Stimulated activated CD4-positive, alpha-beta T cell treated with anti-CD3 and anti-CD28 coated beads, Interleukin-1b, Interleukin-23, amount 100 ng/mL, for 48 hours (primary cell): ENCODE data around the gene GPHA2.

Experiments used
- DNase-seq: peaks from one replicate; pipeline ENCODE4 v3.0.0-alpha.2; 2020

Gene GPHA2

DNA sequence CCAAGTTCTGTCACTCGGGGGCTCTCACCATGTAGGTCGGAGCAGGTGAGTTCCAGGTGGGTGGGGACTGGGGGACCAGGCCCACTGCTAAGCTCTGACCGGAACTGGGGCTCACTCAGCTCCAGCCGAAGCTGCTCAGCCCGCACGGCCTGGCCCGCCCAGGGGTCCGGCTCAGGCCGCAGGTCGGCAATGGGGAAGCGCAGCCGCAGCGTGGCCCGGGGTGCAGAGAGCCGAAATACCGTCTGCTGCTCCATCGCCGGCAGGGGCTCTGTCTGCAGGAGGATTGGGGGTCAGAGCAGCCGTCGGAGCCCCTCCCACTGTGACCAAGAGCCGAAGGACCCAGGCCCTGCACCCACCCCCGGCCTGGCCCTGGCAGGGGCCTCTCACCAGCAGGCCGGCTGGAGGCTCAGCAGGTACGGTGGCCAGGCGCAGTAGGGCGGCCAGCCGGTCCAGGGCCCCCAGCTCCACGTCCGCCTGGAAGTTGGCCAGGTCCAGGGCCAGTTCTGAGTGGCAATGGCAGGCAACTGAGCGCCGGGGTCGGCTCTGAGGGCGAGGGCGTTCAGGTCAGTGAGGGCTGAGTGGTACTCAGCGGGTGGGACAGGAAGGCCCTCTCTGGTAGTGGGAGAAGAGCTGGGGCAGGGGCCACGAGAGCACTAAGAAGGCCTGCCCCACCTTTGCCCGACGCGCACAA lies 25.9 kb downstream of the GPHA2 start:
- DNase-seq, result no peak

DNA sequence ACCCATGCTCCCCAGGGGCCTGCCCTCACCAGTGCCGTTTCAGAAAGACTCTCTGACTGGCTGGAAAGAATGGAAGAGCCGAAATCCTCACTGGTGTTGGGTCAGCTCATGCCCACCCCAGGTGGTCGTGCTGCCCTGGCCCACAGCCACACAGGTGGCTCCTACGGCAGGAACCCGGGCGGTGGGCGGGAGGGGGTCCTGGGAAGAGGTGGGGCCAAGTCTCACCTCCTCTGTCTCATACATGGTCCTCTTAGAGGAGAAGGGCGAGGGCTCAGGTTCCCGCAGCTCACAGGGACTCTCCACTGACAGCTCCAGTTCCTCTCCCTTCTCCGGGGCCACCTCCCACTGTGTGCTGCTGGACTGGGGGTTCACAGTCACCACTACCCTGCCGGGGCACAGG lies 26.9 kb downstream of the GPHA2 start:
- DNase-seq, result no peak

DNA sequence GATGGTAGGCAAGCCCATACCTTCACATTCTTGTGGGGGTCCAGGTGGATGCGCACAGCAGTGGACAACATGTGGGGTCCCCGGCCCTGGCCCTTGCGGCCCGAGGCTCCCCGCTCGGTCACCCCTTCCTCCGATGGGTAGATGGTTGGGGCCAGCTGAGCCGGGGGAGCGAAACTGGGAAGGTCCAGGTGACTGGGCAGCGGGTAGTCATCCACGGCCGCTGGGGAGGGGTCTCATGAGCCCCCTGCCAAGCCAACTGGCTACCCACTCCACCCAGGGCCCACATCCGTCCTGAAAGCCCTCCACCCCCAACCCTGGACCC lies 29.4 kb downstream of the GPHA2 start:
- DNase-seq, result no peak

DNA sequence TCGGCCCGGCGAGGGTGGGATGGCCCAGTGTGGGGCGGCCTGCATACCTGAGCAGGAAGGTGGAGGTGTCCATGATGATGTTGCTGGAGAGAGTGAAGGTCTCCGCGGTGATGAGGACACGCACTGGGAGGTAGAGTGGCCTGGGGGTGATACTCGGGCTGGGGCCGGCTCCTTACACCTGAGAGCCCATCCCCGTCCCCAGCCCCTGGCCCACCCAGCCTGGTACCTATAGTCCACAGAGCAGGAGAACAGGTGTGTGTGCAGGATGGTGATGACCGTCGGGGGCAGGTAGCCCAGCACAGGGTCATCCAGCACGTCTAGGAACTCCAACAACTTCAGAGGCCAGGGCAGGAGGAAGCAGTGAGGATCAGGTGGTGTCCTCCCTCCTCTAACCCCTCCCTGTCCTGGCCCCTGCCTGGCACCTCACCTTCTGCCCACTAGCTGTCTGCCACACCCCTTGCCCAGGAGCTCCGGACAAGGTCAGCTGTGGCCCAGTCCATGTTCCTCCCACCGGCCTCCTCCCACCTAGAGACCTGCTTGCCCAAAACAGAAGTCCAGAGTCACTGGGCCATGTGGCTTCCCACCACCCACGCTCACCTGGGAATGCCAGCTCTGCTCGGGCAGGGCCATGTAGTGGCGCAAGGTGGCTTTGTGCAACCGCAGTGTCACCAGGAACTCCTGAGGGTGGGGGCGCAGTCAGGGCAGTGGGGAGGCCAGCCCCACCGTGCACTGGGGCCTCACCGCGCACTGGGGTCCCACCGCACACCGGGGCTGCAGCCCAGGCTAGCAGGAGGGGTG lies 30.0 kb downstream of the GPHA2 start:
- no peak for DNase-seq

DNA sequence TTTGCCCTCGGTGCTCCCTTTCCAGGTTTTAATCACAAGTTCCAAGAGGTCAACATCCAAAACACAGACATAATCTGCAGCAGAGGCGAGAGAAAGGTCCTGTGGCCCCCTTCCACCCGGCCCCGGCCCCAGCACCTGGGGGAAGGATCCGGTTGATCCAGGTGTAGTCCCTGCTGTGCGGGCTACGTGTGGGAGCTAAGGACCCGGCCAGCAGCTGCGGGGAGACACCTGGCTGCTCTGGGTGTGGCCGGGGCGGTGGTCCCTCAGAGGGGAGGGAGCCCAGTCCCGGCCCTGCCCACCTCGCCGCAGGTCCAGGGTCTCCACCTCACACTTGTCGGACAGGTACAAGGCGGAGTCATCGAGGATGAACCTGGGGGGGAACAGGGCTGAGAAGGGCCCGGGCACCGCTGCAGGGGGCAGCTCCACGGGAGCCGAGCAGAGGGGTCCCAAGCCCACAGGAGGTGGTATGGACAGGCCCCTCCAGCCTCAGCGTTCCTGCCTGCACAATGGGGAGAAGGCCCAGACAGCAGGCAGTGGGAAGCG lies 32.3 kb downstream of the GPHA2 start:
- no peak for DNase-seq

DNA sequence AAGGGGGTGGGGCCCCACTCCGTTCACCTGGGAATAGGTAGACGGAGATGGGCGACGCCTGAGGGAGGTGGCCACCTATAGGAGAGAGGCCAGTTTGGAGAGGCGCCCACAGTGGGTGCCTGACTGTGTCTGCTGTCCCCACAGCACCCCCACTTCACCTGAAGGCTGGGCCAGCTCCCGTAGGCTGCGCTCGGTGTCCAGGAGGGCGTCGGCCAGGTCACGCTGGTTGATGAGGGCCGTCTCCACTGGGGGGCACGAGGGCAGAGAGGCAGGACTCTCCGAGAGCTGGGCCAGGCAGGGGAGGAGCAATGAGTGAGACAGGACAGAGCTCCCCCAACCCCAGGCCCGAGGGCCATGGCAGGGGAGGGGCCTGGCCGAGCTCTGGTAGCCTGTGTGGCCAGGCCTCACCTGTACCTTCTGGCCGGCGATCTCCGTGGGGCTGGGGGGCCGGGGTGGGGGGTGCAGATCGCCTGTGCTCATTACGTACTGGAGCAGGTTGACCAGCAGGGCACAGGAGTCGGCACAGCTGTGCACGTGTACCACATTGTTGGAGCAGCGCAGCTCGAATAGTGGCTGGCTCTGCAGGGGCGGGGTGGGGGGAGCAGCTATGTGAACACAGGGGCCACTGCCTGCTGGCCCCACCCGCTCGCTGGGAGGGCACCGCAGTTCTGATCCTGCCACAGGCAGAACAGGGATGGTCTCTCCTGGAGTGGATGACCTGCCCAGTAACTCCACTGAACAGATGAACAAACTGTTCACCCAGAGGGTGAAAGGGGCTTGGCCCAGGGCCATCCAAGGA lies 33.4 kb downstream of the GPHA2 start:
- no peak for DNase-seq

DNA sequence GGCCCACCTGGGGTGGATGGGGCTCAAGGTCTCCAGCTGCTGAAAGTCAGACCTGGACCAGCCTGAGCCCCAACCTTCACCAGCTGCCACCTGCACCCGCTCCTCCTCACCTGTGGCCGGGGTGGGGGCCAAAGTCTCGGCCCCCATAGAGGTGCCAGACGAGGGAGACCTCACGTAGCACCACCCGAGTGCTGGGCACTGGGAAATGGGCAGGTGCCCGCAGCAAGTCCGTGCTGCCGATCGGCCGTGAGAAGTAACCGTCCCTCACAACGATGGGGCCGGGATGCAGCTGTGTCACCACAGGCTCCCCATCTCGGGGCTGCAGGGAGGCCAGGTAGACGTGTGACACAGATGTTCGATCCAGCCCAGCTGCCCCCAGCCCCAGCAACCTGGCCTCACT lies 34.9 kb downstream of the GPHA2 start:
- no peak for DNase-seq

DNA sequence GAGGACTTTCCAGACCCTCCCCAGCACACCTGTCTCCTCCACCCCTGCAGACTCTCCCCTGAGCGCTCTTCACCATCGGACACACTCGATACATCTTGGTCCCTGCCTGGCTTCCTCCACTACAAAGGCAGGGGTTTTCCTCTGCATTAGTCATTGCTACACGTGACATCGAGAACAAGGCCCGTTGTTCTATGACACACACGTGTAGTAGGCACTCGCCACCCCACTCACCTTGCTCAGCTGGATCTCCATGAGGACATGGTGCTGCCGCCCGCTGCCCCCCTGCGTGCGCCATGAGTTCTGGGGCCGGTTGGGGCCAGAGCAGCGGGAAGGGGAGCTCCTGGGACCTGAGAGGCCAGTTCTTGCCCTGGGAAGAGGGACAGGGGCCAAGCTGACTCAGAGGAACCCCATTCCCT lies 35.4 kb downstream of the GPHA2 start:
- DNase-seq, result peak; percentile 77

DNA sequence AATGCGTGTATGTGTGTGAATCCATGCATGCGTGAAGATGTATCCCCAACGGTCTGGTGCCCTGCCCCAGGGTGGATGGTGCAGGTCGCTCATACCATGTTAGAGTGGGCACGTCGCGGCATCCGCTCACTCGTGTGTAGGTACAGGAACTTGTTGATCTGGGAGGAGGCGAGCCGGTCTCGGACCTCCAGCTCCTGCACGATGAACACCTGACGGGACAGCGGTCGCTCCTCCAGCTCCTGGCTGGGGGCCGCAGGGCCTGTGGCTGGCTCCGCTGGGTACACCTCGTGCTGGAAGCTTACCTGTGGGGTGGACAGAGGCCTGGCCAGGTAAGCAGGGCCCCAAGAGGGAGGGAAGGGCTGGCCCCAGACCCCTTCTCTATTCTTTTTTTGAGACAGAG lies 37.2 kb downstream of the GPHA2 start:
- DNase-seq, result no peak

DNA sequence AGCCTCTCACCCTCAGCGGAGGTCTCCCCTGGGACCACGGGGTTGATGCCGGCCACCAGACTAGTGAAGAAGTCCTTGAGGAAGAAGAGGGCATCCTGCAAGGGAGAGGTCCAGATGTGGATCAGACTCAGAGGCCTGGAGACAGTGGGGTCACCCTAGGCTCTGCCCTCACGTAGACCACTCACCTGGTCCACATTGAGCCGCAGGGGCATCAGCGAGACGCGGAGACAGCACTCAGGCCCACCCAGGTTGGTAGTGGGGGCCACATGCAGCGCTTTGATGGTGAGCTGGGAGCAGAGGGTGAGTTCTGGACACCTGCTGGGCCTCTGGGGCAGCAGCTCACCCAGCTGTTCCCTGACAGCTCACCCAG lies 37.6 kb downstream of the GPHA2 start:
- no peak for DNase-seq

DNA sequence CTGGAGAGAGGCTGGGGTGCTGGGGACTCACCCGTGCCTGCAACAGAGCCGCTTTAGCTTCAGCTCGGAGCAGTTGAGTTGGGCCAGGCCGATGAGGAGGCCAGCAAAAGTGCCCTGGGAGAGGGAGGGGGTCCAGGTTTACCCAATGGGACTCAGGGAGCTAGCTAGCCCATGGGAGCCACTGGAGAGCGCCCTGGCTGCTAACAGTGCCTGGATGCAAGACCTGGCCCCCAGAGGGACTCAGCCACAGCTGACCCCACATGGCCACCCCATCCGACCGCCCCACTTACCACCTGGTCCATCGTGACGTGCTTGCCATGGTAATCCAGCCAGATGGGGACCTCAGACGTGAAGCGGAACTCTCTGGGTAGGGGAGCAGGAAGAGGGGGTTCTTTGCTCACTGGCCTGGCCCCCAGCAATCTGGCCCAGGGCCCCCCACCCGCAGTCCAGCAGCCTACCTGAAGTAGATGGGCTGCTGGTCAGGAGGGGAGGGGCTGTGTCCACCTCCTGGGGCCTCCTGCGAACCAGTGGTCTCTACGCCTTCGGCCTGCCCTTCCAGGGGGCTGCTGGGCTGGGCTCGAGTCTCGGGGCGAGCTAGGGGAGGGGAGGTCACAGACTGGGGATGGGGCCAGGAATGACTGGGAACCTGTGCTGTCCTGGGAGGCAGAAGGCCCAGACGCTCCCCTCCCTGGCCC lies 38.2 kb downstream of the GPHA2 start:
- DNase-seq, result no peak

DNA sequence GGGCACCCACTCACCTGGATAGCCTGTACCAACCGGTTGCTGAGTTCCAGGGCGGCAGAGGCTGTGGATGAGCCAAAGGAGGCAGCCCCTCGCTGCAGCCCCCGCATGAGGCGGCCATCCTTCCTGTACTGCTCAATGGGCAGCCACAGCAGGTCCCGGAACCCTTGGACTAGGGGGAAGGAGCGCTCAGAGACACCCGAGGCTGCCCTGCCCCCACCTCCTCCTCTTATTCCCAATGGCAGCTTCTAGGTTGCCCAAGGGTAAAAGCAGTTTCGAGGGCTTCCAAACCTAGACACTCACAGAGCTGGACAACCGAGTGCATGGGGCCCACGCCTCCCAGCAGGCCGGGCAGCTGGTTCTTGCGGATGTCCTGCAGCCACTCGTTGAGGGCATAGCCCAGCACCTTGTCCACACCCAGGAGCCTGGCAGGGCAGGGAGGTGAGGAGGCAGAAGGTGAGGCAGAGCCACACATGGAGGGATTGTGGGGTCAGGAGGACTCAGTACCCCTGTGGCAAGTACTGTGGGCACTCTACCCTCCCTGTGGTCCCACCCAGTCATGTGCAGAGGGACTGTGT lies 39.2 kb downstream of the GPHA2 start:
- no peak for DNase-seq

DNA sequence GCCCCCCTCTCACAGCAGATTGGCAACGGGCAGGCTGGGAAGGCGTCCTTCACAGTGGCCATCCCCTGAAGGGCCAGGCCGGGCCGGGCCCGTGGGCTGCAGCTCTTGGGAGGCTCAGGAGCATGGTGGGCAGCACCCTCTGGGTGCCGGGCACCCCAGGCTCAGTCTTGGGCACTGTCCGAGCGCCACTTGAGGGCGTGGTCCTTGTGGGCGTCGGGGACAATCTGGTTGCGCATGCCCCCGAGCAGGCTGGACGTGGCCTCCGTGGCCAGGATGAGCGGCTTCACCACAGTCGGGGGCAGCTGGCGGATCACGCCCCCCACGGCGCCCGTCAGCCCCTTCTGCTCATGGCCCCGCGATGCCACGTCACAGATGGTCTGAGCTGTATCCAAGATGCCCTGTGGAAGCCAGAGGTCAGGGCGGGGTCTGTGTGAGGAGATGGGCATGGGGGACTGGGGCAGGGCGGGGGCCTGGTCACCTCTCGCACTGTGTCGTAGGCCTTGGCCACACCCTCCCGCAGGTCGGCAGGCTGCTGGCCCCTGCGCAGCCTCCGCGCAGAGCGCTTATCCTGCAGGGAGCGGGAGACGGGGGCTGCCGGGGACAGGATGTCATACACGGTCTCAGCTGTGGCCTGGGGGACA lies 40.8 kb downstream of the GPHA2 start:
- no peak for DNase-seq

DNA sequence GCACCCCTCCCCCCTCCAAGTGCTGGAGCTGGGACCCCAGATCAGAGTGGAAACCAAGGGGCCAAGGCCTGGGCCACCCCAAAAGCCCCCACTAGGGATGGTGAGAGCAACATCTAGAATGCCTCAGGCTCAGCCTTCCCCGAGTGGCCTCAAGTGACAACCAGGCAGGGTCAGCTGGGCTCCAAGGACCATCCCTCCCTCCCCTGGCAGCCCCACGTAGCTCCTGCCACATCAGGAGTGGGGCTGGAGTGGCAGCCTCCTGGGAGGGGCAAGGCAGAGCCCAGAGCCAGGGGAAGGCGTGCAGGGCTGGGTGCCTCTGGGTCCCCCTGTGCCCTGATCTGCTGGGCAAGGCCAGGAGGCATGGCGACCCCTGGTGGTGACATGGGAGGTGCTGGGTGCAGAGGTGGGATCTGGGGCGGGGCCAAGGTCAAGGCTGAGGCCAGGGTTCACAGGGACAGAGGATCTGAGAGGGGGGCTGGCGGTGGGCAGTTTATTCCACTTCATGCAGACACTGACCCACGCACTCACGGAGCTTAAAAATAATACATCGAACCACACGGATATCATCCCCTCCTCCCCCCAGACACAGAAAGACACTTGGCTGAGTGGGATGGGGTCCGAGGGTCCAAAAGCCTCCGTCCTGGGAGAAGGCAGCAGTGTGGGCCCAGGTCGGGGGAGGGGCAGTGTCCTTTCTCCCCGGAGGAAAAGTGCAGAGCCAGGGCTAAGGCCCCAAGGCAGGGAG lies 41.5 kb downstream of the GPHA2 start:
- peak; percentile 90 for DNase-seq

DNA sequence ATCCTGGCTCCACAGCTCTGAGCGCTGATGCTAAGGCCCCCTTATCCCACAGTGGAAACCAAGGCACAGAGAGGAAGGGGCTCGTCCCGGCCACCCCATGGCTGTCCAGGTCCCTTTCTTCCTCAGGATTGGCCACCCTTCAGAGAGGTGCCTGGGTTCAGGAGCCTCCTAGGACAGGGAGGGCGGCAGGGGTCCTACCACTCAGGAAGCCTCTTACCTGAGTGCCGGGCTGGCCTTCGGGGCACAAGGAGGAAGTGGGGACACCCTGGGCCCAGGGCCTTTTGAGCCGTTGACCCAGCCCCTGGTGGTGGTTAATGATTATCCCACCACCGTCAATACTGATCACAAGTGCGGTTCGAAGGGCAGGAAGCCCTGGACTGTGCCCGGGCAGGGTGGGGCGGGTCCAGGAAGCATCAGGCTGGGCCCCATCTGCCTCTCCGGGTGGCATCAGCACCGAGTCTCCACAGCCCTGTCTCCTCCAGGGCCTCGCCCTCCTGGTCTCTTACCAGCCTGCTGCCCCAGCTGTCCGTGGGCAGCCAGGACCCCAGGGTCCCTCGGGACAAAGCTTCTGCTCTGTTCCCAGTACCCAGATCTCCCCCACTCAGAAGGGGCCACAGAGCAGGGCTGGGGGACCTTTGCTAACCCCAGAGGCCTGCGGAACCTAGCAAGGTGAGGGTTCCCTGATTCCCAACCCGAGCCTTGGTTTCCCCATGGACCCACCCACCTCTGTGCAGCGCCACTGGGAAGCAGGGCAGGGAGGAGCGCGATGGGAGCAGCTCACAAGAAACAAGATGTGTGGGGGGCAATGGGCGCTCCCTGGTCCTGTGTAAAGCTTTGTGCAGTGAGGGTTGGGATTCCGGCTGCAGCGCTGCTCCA lies 42.3 kb downstream of the GPHA2 start:
- DNase-seq, result no peak

DNA sequence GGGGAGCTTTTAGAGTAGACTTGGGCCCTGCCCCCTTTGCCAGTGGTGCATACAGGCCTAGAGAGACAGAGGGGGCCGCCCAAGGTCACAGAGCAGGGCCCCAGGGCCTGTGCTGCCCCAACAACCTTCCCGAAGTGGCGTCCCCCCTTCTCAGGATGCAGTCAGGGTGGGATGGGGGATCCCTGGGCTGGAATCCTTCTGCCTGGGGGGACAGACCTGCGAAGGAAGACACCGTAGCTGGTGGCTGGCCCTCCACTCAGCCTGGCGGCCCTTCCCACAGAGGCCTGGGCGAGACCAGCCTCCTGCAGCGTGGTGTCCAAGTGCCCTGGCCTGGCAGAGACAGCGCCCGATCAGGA lies 42.9 kb downstream of the GPHA2 start:
- DNase-seq, result no peak

DNA sequence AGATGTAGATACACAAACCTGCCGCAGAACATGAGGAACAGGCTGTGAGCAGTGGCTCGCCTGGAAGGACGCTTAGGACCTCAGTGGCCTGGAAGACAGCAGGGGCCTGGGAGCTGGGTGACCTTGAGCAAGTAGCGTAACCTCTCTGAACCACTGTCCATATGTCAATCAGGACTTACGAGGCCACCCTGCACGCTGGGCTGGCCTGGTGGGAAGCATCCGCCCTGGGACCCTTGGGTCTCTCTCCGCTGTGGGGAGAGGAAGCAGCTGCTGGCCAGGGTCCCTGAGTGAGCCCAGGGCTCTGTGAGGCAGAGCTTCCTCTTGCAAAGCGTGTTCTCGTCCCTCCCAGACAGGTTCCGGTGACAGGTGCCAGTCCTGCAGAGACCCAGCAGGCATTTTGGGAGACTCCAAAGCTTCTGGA lies 43.3 kb downstream of the GPHA2 start:
- no peak for DNase-seq

DNA sequence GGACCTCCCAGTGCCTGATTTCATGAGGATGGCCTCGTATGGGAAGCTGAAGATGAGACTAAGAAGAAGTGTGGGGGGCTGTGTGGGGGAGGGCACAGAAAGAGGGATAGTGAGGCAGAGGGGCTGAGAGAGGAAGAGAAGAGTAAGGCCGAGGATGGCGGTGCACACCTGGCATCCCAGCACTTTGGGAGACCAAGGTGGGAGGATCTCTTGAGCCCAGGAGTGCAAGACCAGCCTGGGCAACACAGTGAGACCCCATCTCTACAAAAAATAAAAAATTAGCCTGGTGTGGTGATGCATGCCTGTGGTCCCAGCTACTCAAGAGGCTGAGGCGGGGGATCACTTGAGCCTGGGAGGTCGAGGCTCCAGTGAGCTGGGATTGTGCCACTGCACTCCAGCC lies 43.8 kb downstream of the GPHA2 start:
- DNase-seq, result no peak

DNA sequence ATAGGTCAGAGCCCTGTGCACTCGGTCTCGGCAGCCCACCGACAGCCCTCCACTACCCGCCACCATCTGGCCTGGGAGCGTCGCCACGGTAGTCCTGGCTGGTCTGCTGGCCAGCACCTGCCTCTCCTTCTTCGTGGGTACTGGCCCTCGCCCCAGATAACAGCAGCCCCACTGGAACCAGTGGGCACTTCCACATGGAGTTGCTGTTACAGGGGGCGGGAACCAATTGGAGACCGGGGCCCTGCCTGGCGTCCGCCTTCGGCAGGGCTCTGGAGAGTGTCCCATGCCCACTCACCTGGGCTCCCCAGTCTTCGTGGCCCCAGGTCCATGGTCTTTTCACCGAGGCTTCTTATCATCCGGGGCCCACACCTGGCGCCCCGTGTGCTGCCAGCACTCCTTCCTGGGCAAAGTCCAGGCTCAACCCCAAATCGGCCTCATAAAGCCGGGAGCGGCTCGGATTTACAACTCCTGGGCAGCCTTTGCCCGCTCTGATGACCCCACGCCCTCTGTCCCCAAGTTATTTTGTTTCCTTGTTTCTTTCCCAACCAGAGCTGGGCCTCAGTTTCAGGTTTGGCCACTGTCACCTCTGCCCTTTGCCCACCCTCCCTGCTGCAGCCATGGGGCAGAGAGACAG lies 44.4 kb downstream of the GPHA2 start:
- no peak for DNase-seq

DNA sequence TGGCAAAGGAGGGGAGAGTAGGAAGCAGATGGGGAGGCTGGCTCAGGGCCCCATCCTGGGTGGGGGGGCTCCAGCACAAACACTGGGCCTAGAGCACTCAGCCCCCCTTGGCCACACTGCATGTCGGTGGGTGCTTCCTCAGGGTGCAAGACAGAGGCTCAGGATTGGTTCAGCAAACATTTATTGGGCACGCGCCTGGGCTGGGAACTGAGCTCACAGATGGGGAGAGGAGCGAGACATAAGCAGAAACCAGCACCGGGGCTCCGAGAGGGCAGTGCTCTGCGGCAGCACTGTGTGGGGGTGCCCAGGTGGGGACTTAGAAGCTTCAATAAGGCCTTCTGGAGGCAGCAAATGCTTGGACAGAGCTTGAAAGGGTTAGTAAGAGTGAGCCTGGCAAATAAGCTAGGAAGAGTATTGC lies 45.2 kb downstream of the GPHA2 start:
- no peak for DNase-seq
